Measurements from ENCODE around the gene RAB40C. TPM values are rescaled to one million over a fixed set of nuclear protein-coding genes. Genes with fewer than 3 reads are reported as not detected.

RAB40C gene
- total and polyA plus RNA-seq, 12 donors: 9.1 to 32.0 (median 12.3) TPM

- Histone ChIP-seq H3K36me3 (peaks cover 0 to 42% (median 9%) of the 10 kb centered on the region in 9 donors), H3K4me3 (no peak overlapping the region), H3K4me1 (peaks cover 14 to 28% (median 21%) of the 10 kb centered on the region in 9 donors), H3K27me3 (no peaks in the 10 kb centered on the region), H3K27ac (no peak overlapping the region), H3K9me3 (no peaks in the 10 kb centered on the region)
- intact Hi-C loops (cut with DNase I): no loop called here
- DNase-seq (no peak), ATAC-seq (no peak)
- TF ChIP-seq CTCF (IDR thresholded peaks at IDR 0.05): no peak
- 81 to 86% methylated on average over 50 of the region's 50 CpGs for WGBS, 2 donors
Measured at GRCh38 chr16:627454-628239, 37.8 kb downstream of the RAB40C start.

GRCh38 chr16:628321-629061 is 38.6 kb downstream of the RAB40C start:
- no peak overlapping the region for H3K27ac ChIP-seq
- peaks cover 14 to 28% (median 21%) of the 10 kb centered on the region in 9 donors for H3K4me1 ChIP-seq
- 92 to 94% methylated on average over 33 of the region's 33 CpGs for WGBS, 2 donors
- intact Hi-C loops (cut with DNase I): no loop called here
- H3K9me3 ChIP-seq: no peaks in the 10 kb centered on the region
- no peak for DNase-seq
- H3K36me3 ChIP-seq: peaks cover 0 to 50% (median 9%) of the 10 kb centered on the region in 9 donors
- no peak for ATAC-seq
- H3K4me3 ChIP-seq: no peak overlapping the region
- no peaks in the 10 kb centered on the region for H3K27me3 ChIP-seq
- no peak for TF ChIP-seq CTCF (IDR thresholded peaks at IDR 0.05)

GRCh38 chr16:629185-629832 is 39.4 kb downstream of the RAB40C start:
- DNase-seq: no peak
- peak in 7 of 8 donors; percentile 1 to 27 (median 9) for ATAC-seq
- WGBS, 2 donors: 63 to 76% methylated on average over 29 of the region's 29 CpGs
- TF ChIP-seq CTCF (IDR thresholded peaks at IDR 0.05): no peak
- H3K36me3 ChIP-seq: peaks cover 0 to 58% (median 9%) of the 10 kb centered on the region in 9 donors
- H3K9me3 ChIP-seq: no peaks in the 10 kb centered on the region
- peak overlapping the region in 4 of 10 donors; percentile 4 to 49 (median 26) for H3K27ac ChIP-seq
- H3K4me1 ChIP-seq: peaks cover 14 to 28% (median 21%) of the 10 kb centered on the region in 9 donors
- intact Hi-C loops (cut with DNase I): no loop called here
- no peak overlapping the region for H3K4me3 ChIP-seq
- no peaks in the 10 kb centered on the region for H3K27me3 ChIP-seq

DNA sequence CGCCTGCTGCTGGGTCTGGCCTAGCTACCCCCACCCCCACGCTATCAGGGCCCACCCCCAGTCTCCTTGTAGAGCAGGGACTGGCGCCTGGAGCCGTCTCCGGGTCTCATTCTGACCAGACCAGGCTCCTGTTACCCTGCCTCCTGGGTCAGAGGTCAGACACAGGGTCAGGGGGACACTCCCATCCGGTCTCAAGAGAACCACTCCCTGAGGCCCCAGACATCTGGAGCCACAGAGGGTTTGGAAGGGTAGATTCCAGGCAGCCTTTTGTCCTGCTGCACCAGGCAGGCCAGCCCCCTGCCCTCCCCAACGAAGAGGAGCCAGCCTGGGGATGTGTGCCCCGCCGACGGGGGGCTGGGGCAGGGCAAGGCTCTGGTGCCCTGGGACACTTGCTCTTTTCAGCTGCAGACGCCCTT is 40.0 kb downstream of the RAB40C start:
- H3K27me3 ChIP-seq: no peaks in the 10 kb centered on the region
- peak overlapping the region in 5 of 10 donors; percentile 1 to 49 (median 21) for H3K27ac ChIP-seq
- no peak for TF ChIP-seq CTCF (IDR thresholded peaks at IDR 0.05)
- WGBS, 2 donors: 33 to 51% methylated on average over 11 of the region's 11 CpGs
- H3K9me3 ChIP-seq: no peaks in the 10 kb centered on the region
- H3K4me1 ChIP-seq: peaks cover 14 to 30% (median 24%) of the 10 kb centered on the region in 9 donors
- intact Hi-C loops (cut with DNase I): loop anchor here in 1 of 10 donors (5.0 kb wide), 1 partner anchor 38 kb away; the partner anchor contains the start of gene RAB40C
- DNase-seq: no peak
- peak; percentile 1 to 26 (median 10) for ATAC-seq
- H3K4me3 ChIP-seq: no peak overlapping the region
- peaks cover 0 to 62% (median 9%) of the 10 kb centered on the region in 9 donors for H3K36me3 ChIP-seq
